ENCODE measurements around the gene ZKSCAN4.

ZKSCAN4 gene

DNA sequence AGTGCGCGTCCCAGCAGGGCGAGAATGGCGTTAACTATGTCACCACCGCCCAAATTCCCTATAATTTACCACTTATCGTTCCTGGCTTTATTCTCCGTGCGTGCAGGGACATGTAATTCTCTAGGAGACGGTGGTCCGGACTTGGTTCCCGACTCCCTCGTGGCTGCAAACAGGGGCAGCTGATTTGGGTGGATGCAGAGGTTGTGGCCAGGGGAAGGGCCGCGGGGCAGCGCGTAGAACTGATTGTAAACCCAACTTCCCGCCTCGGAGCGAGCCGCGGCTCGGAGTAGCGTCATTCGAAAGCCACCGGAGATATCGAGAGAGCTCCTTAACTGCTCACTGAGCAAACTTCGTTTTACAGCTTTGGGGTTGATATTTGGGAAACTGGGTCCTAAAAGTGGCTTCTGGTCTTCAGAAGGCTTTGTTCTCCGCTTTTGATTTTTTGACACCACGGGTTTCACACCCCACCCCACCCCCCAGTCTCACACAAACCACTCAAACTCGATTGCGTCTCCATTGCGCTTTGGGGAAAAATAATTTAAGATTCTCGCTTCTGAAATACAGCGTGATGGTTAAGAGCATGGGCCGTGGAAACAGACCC lies 44.5 kb downstream of the ZKSCAN4 start:
- no peak for DNase-seq

DNA sequence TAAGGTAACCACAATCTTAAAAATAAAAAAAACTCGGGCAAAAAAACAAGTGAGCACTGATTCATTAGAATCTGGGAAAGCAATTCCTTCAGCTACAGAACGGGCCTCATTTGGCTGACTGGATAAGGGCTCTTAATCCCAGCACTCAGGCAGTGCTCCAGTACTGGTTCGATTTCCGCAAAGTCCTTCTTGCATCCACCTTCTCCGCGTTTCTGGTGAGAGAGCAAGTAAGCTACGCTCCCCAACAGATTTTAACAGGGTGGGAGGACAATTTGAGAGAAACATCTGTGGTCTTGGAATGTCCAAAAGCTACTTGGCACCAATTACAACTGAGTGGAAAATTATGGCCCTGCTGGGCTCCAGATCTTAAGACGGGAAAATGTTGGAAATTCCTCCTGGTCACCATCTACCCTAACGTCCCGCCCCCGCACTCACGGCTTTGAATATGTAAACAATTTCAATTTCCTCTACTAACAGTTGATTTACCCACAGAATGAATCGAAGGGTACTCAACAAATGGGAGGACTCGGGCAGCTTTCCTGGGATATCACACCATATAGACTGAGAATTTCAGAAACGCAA lies 45.0 kb downstream of the ZKSCAN4 start:
- no peak for DNase-seq

DNA sequence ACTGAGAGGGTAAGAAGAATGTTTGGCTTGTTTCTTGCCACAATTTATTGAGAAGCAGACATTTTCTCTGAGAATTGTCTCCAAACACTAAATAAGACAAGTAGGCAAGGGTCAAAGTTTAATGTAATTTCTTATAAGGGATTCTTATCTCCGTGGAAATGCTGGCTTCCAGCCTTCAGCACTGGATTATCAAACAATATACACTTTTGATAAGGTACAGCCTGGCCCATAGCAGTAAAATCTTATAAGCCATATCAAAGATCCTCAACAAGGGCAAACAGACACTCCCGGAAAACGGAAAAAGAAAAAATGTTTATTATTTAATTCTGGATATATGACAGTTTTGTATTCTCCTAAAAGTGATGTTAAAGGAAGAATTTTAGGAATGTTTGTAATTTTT lies 45.5 kb downstream of the ZKSCAN4 start:
- DNase-seq: no peak

DNA sequence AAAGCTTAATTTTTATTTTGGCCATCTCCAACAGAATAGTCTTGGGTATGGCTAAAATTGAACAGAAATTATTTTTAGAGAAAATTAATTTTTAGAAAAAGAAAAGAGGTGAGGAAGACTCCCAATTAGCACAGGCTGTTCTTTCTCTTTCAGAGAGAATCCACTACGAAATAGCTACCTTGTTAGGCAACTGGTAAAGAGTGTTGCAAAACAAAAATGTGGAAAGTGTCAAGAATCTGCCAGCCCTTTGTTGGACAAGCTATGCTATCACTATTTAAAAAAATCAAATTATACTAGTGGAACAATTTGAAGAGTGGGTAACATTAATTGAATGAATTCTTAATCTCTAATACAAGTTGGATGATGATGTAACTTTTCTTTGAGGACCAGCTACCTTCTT lies 46.2 kb downstream of the ZKSCAN4 start:
- DNase-seq: no peak

DNA sequence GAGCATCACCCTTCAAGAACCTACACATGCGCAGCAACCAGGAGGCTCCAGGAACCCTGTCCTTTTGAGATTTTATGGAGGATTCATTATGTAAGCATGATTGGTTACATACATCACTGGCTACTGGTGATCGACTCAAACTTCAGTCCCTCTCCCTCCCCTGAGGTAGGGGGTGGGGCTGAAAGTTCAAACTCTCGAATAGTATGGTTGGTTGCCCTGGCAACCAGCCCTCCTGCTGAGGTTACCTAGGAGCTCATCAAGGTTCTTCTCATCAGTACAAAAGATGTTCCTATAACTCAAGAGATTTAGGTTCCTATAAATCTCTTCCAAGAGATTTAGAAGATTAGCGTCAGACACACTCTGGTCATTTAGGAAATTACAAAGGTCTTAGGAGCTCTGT lies 48.9 kb downstream of the ZKSCAN4 start:
- DNase-seq: no peak

DNA sequence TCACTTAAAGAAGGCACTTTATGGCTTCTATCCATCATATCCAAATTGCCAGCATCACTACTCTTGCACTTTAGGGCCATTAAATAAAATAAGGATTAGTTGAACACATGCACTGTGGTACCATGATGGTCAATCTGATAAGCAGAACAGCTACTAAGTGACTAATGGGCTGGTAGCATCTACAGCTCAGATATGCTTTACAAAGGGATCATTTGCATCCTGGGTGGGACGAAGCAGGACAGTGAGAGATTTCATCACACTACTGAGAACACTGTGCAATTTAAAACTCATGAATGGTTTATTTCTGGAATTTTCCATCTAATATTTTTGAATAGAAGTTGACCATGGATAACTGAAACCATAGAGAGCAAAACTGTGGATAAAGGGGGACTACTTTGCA lies 52.0 kb downstream of the ZKSCAN4 start:
- DNase-seq: no peak
